ENCODE results near the gene SERINC2.
"Not testable (repeated sequence)": the region's sequence is repeated elsewhere in the genome, so short reads cannot be mapped to it uniquely, and the experiment has no call there.

Gene SERINC2

DNA sequence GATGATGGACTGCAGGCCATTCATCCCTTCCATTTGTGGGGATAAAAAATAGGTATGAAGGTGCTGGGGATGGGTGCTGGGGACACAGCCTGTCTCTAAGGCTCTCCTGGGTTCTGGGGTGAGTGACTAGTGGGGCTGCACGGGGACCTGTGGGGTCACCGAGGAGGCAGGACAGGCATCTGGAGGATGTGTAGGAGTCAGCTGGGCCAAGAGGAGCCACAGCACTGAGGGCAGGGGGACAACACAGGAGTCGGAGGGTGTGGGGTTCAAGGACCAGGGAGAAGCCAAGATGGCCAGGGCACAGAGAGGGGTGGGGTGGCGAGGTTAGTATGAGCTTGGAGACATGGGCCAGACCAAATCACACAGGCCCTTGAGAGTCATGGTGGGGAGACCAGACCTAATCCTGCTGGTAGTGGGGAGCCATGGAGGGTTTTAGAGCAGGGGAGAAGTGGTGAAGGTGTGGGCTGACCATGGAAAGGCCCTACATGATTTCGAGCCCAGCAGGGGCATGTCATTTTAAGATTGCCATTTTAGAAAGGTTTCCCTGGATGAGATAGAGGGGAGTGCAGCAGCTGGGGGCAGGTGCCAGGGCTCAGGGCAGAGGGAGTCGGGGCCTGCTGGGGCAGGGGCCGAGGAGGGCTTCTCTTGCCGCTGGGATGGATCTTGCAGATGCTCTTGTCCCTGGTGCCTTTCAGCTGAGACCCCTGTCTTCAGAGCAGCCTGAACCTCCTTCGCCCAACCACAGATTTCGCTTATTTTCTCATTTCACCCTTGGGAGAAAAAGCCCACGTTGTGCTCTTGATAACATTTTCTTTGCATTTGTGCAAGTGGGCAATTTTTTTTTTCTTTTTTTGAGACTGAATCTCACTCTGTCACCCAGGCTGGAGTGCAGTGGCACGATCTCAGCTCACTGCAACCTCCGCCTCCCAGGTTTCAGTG, 22.7 kb downstream of the SERINC2 start:
- DNase-seq, result no peak

DNA sequence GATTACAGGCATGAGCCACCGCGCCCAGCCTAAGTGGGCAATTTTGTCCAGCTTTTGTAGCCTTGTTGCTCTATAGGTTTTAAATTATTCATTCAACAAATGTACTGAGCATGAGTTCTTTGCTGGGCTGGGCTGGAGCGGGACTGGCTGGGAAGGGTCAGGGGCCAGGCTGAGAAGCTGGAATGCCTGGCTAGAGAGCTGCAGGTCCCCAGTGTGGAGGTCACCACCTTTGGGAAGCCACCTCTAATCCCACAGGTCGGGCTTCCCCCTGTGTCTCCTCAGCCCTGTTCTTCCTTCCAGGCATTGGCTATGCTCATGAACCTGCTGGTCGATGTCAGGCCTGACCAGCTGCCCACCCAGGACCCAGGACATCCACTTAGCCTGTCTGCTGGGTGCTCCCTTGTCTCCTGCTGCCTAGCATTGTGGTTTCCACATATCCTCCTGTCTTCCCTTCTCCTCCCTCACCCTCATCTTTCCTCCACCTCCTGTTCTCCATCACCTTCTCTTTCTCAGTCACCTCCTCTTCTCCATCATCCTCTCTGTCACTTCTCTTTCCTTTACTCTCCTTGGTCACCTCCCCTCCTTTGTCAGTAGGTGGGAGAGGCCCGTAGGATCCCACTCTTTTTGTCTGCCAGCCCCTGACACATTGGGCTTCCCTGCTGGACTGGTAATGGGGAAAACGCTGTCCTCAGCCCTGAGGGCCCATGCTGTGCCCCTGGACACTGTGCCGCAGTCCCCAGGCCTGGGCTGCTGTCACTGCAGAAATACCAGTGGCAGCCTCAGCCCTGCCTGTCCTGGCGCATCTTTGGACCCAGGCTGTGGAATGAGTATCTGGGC, 23.8 kb downstream of the SERINC2 start:
- no peak for DNase-seq

DNA sequence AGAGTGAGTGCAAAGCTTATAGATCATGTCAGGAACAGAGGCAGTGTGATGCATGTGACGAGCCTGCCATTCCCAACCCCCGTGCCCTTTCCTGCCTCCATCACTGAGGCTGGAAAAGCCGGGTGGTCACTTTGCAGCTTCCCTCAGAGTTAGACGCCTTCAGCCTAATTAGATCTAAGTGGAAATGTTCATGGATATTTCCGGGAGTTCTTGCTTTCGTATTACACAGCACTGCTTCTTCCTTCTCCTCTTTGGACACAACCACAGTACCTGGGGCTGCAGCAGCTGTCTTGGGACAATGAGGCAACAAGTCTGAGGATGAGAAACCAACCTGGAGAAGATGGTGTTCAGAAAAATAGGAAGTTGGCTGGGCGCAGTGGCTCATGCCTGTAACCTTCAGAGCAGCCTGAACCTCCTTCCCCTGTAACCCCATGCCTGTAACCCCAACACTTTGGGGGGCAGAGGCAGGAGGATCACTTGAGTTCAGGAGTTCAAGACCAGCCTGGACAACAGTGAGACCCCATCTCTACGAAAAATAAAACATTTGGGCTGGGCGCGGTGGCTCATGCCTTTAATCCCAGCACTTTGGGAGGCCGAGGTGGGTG, 24.5 kb downstream of the SERINC2 start:
- no peak for DNase-seq

DNA sequence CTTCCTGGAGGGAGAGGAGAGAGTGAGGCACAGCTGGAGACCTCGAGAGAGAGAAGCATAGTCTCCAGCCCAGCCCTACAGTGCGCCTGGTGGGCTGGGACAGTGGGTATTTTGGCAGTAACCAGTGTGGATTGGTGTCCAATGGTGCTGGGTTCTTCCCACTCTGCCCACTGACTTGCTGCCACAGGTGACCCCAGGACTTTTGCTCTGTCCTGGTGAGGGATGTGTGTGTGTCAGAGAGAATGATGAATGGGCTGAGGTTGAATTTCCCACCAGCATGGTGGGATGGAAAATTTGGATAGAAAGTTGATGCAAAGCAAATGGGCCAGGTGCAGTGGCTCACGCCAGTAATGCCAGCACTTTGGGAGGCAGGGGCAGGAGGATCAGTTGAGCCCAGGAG, 26.3 kb downstream of the SERINC2 start:
- DNase-seq, result no peak

DNA sequence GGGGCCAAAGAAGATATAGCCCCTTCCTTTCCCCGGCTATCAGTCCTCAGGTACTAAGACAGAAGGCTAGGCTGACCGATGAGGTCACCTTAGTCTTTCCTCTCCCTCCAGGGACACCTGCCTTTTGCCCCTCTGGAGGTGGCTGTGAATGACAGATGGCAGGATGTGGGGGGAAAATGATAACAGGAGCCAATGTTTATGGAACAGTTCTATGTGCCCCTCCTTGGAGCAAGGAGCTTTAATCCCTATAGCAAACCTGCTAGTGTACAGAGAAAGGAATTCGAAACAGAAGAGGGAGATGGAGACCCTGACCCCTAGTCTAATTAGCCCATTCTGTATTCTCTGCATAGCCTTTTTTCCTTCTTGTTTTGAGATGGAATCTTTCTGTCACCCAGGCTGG, 28.1 kb downstream of the SERINC2 start:
- no peak for DNase-seq

DNA sequence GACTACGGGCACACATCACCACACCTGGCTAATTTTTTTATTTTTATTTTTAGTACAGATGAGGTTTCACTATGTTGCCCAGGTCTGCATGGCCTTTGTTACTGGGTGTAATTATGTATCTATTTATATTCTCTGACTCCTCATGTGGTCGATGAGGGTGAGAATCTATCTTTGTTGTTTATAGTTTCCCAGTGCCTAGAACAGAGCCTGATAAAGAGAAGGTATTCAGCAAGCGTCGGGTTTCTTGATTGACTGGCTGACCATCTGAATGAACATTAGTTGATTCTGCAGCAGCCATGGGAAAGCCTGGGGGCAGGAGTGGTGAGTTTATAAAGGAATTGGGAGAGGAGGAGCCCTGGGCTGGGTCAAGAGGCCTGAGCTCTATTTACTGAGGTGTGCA, 28.5 kb downstream of the SERINC2 start:
- DNase-seq, result no peak

DNA sequence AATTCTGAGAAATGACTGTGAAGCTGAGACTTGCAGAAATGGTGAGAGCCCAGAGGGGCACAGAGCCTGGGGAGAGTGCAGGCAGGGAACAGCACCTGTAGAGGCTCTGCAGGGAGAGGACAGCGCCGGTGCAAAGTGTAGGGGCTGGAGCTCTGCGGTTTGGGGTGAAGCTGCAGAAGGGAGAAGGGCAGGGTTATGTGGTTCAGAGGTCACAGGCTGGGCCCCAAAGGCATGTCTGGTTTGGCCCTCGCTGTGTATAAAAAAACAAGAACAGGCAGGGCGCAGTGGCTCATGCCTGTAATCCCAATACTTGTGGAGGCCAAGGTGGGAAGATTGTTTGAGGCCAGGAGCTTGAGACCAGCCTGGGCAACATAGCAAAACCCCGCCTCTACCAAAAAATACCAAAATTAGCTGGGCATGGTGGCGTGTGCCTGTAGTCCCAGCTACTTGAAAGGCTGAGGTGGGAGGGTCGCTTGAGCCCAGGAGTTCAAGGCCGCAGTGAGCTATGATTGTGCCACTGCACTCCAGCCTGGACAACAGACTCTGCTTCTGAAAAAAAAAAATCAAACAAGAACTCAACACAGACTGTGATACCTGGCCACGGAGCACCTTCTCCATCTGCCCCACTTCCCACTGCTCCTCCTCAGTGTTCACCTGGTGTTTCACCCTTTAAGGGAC, 29.1 kb downstream of the SERINC2 start:
- no peak for DNase-seq

DNA sequence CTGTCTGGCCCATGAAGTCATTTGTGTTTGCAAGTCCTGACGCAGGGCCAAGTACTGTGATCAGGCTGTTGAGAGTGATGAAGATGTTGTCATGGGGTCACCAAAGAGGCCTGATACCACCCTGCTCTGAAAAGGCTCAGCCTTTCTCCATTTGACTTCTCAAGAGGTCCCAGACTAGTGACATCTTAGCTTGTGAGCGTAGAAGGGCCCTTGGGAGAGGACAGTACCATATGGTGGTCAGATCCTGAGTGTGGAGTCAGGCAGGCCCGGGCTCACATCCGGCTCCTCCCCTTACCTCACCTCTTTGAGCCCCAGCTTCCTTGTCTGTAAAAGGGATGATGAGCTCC, 29.6 kb downstream of the SERINC2 start:
- no peak for DNase-seq

DNA sequence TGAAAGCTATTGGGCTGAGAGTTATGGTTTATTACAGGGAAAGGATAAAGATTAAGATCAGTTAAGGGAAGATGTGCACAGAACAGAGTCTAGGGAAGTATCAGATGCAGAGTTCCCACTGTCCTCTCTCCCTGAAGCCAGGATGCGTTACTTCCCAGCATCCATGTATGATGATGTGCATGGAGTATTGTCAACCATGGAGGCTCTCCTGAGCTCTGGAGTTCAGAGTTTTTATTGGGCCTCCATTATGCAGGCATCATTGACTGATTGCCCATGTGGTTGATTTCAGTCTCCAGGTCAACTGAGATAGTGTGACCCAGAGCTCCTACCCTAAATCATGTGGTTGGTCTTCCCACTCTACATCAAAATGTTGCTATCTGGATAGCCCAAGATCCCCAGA, 30.7 kb downstream of the SERINC2 start:
- no peak for DNase-seq

DNA sequence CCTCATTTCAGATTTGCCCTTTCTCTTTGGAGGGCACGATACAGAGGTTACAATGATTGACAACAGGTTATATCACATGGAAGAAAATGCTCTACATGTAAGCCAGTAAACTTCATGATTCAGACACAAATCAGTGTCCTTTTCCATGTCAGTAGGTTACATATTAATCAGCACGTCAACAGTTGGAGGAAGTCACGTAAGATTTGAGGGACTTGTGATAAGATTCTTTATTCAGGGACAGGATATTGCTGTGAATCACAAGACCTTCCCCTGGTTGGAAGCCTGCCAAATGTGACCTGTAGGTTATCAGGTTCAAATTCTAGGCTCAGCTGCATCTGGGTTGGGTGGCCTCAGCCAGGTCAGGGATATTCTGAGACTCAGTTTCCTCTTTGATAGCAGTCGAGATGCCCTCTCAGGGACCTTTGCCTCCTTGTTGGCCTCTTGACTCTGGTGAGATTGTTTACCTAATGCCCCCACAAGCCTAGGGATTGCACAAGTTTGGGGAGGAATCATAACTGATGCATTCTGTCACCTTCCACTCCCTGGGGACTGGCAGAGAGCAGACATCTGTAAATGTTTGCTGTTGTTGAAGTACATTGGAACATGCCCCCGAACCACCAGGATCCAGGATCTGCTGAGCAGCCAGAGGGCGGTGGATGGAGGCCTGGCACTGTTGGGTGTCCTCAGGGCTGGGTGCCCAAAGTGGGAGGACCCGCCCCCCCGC, 31.9 kb downstream of the SERINC2 start:
- DNase-seq, result no peak

DNA sequence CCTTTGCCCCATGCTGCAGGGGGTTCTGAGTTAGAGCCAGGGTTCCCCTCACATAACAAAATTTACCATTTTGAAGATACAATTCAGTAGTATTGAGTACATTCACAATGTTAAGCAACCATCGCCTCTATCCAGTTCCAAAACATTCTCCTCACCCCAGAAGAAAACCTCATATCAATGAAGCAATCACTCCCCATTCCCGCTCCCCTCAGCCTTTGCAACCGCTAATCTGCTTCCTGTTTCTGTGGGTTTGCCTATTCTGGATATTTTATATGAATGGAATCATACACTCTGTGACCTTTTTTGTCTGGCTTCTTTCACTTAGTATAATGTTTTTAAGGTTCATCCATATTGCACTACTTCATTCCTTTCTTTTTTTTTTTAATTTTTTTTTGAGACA, 32.9 kb downstream of the SERINC2 start:
- no peak for DNase-seq

DNA sequence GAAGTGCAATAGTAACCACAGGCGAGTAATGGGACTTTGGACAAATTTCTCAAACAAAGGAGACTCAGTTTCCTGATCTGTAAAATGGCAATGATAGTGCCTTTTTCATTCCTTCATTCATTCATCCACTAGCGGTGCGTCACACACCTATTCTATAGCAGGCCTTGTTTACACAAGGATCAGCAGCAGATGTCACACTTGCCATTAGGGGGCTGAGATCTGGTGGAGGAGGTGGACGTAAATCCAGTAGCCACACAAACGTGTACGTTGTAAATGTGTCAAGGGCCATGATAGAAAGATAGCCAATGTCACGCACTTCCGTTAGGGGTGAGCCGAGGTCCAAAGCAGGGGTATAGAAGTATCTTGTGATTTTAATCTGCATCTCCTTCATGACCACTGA, 34.2 kb downstream of the SERINC2 start:
- DNase-seq, result no peak

DNA sequence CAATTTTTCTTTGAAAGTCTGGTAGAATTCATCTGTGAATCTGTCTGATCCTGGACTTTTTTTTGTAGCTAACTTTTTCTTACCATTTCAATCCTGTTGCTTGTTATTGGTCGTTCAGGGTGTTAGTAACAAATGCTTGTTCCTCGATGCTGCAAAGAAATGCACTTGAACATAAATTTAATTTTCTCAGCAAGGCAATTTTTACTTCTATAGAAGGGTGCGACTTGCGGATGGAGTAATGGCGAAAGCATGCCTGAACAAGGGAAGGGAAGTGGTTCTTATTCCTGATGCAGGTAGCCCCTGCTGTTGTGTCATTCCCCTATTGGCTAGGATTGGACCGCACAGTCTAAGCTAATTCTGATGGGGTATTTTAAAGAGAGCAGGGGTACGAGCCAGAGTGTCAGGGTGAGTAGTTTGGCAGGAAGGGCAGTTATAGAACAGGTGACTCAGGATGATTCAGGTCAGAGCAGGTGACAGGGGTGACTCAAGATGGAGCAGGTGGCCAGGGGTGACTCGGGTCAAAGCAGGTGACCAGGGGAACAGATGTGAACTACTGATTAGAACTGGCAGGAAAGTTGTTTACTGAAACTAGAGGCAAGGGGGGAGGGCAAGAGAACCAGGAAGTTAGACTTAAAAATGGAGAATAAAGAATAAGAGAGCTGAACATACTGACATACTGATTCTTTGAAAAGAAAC, 40.5 kb downstream of the SERINC2 start:
- no peak for DNase-seq

DNA sequence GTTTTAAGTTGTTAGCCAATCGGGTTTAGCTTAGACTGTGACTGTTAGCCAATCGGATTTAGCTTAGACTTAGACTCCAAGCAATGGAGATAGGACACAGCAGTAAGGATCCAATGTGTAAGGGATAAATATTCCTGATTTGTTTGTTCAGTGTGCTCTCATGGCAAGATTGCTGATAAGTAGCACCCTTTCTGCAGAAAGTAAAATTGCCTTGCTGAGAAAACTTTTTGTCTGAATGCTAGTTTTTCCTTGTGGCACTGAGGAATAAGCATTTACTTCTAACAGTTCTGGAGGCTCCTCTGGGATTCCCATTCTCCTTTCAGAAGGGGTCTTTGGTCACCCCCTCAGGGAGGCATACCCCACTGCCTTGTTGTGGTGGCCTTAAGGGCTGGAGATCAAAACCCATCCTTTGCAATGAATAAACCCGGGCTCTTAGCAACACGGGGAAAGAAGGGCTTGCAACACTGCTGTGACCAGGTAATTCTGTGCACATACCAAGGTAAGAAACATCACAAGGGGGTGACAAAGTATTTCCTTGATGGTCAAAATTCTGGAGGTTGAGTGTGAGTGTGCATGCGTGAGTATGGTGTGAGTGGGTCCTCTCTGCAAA, 45.4 kb downstream of the SERINC2 start:
- no peak for DNase-seq

DNA sequence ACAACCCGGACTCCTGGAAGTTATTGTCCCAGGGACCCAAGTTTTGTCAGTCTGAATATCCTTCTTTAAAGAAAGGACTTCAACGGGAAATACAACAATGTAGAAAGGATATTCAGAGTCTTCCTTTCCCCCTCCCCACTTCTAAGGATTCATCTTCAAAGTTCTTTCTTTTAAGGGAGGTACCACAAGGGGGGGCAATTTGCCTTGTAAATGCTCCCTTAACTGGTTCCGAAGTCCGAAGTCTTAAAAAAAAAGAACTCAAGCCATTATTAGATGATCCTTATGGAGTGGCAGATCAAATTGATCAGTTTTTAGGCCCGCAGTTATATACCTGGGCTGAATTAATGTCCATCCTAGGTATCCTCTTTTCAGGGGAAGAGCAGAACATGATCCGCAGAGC, 47.0 kb downstream of the SERINC2 start:
- no peak for DNase-seq

DNA sequence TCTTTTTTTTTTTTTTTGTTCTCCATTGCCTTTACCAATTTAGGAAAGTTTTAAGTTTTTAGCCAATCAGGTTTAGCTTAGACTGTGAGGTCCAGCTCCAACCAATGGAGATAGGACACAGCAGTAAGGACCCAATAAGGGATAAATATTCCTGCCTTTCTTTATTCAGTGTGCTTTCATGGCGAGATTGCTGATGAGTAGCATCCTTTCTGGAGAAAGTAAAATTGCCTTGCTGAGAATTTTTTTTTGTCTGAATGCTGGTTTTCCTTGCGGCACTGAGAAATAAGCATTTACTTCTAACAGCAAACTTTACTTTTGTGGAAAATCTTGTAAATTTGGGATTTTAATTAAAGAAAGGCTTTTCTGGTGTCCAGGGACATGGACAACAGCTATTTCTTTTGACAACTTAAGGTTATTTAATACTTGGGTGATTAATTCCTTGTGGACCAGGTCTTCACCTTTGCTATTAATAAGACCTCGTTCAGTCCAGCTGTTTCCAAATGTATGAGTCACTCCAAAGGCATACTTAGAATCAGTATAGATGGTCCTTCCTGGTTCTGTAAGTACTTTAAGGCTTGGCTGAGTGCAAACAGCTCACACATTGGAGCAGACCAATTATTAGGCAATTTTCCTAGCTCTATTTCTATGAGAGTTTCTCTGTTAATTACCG, 54.1 kb downstream of the SERINC2 start:
- no peak for DNase-seq

DNA sequence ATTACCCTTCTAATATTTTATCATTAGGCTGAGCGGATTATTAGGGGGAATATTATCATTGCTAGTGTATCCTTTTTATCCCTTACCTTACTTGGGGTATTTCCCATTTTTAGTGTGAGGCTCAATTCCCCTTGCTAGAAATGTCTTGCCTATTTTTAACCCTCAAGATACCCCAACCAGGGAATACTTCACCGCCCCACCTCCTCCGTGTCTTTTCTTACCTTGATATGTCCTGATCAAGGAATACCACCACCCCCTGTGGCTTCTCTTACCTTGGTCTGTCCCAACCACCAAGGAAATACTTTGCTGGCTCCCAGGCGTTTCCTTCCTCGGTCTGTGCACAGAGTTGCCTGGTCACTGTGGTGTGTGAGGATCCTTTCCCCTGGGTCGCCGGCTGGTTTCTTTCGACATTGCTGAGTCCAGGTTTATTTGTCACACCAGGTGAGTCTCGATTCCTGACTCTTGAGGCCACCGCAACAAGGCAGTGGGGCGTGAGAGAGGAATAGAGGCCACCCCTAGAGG, 57.8 kb downstream of the SERINC2 start:
- DNase-seq, result no peak

DNA sequence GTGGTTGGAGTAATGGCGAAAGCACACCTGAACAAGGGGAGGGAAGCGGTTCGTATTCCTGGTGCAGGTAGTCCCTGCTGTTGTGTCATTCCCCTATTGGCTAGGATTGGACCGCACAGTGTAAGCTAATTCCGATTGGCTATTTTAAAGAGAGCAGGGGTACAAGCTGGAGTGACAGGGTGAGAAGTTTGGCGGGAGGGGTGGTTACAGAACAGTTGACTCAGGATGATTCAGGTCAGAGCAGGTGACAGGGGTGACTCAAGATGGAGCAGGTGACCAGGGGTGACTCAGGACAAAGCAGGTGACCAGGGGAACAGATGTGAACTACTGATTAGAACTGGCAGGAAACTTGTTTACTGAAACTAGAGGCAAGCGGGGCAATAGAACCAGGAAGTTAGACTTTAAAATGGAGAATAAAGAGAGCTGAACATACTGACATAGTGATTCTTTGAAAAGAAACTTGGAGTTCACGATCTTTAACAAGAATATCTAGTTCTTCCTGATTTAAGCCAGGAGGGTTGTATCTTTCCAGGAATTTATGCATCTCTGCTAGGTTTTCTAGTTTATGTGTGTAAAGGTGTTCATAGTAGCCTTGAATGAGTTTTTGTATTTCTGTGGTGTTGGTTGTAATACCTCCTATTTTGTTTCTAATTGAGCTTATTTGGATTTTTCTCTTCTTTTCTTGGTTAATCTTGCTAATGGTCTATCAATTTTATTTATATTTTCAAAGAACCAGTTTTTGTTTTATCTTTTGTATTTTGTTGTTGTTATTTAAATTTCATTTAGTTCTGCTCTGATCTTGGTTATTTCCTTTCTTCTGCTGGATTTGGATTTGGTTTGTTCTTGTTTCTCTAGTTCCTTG, 58.7 kb downstream of the SERINC2 start:
- DNase-seq, result not testable (repeated sequence)

DNA sequence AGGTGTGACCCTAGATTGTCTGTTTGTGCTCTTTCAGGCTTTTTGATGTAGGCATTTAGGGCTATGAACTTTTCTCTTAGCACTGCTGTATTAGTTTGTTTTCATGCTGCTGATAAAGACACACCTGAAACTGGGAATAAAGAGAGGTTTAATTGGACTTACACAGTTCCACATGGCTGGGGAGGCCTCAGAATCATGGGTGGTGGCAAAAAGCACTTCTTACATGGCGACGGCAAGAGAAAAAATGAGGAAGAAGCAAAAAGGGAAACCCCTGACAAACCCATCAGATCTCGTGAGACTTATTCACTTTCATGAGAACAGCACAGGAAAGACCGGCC, 59.3 kb downstream of the SERINC2 start:
- DNase-seq, result not testable (repeated sequence)

DNA sequence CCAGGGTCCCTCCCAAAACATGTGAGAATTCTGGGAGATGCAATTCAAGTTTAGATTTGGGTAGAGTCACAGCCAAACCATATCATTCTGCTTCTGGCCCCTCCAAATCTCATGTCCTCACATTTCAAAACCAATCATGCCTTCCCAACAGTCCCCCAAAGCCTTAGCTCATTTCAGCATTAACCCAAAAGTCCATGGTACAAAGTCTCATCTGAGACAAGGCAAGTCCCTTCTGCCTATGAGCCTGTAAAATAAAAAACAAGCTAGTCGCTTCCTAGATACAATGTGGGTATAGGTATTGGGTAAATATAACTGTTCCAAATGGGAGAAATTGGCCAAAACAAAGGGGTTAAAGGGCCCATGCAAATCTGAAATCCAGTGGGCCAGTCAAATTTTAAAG, 59.7 kb downstream of the SERINC2 start:
- DNase-seq, result not testable (repeated sequence)
